Left ventricle myocardium superior (tissue), 1 donor: Measurements from ENCODE around the gene AFDN. TPM values are rescaled to one million over a fixed set of nuclear protein-coding genes. Genes with fewer than 3 reads are reported as not detected.
A peak's percentile ranks its signal among the peaks of the same experiment; 100 is the strongest.

Experiments used
- ATAC-seq: fragments of 200-7000 bp; cut with Tn5 transposase; one replicate; pipeline ENCODE4 v1.9.1; 2020; ENCODE audit warnings: mild to moderate bottlenecking, moderate library complexity
- DNase-seq: peaks from one replicate; pipeline ENCODE4 v3.0.0-alpha.2; 2020
- intact Hi-C: fragments of 100-400 bp; cut with micrococcal nuclease; formaldehyde crosslinking; loops from one replicate; pipeline ENCODE4 v1.11.0; 2022
- total RNA-seq: library from RNA; stranded (reverse); fragmentation: NEBNext Ultra II Directional; extraction: Animal tissue kit (Norgen Biotek cat#: 25700); gene quantifications from one replicate; pipeline ENCODE4 v1.2.1, GENCODE V29; 2021
- donor health status: DM: no; HTN: yes; CAD: no; lungs with severe emphysema.

Gene AFDN
- total RNA-seq, 1 donor from 2014 or later, result 52.6 TPM

DNA sequence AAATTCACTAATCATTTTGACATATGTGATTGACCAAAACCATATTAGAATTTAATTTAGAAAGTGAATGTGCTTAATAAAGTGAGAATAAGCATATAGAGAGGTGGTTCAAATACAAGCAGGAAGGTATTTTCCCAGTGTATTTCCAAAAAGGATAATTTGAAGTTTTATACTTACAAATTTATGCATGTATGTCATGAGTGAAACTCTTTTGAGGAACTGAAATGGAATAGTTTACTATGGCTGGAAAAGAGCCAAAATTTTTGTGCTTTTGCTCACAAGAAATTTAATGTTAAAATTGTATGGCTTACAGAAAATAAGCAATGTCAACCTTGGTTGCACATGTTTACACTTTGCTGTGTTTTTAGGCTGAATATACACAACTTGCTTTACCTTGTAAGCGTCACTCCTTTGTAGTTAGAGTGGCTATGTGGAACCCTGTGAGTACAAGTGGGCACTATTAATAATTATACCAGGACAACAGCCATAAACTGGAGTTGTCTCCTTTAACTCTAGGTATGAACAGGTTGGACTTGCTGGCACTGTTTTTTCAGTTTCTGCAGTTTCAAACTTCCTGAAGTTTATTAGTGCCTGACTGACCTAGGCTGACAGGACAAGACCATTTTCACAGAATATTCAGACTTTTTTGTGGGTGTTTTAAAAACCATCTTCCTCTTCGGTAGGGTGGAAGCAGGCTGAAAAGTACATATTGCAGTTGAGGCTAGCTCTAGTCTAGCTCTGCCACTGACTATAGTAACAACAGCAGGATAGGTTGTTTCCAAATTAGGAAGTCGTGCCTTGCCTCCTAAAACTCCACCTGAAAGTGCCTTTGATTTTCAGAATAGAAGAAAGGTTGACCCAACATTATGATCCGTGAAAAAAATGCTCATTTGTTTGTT, 6.0 kb downstream of the AFDN start:
- peak; percentile 74 for ATAC-seq
- DNase-seq, result no peak
- intact Hi-C loops, result no loop called here

DNA sequence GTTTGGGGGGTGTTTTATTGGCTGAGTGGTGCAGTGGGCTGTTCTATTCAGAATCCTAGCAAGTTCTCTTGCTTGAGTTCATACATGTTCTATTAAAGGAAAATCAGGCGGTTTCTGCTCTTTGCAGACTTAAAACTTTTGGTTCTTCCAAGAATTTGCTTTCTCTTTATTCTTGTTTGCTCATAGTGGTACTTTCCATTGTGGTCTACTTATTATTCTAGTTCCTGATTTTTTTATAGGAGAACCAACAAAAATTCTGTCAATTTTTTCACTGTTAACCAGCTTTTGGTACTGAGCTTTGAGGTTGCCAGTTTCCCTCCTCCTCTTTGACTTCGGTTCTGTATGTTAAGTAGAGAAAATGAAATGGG, 6.7 kb downstream of the AFDN start:
- intact Hi-C loops, result no loop called here
- no peak for ATAC-seq

DNA sequence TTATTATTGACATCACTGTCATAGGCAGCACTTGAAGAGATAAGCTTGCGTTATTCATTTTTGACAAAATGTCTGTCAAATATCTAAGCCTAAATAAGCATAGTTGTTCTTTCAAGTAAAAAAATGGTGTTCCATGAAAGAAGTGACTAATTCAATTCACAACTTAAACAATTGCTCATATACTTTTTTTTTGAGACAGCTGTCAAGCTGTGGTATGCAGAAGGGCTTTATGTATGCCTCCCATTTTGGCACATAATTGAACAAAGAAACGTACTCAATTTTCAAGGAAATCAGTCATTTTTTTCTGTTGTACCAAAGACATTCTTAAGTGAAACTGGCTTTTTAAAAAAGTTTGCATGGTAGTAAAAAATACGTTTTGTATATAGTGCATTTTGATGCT, 8.5 kb downstream of the AFDN start:
- DNase-seq (no peak), ATAC-seq (no peak)
- intact Hi-C loops, result no loop called here

More for the DNA sequence above, 6.7 kb downstream of the AFDN start:
- DNase-seq, result no peak

DNA sequence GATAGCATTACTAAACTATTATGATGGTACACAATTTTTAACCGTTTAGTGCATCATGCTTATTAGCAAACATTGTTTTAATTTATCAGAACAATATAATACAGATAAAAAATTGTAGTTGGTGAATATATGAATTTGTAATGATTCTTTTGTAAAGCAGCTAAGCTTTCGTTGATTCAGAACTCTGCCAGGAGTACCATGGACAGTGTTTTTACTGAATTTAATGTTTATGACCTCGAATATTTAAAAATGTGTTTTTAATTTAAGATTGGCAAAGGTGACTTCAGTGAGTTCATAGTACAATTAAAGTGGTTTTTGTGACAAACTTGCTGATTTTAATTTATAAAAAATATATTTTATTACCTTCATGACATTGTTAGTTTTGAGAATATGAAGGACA, 10.0 kb downstream of the AFDN start:
- DNase-seq (no peak), ATAC-seq (no peak)
- intact Hi-C loops, result no loop called here

- ATAC-seq (no peak), DNase-seq (no peak)
- intact Hi-C loops, result no loop called here
Measured at GRCh38 chr6:167838207-167838748, 11.6 kb downstream of the AFDN start.

DNA sequence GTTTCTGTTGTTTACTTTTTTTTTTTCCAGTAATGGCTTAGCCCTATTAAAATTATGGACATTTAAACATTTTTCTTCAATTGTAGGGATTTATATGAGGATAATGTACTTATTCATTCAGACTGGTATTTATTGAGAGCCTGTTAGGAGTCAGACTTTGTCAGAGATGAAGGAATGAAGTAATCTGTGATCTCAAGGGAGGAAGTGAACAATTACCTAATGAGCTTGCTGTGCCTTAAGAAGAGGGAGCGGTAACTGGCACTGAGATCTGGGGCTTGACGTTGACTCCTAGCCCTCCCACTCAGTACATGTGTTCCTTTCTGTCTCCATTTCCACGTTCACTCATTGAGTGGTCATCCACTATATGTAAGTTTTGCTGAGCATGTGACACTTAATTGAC, 12.6 kb downstream of the AFDN start:
- intact Hi-C loops, result no loop called here
- DNase-seq, result no peak
- ATAC-seq, result peak; percentile 31

DNA sequence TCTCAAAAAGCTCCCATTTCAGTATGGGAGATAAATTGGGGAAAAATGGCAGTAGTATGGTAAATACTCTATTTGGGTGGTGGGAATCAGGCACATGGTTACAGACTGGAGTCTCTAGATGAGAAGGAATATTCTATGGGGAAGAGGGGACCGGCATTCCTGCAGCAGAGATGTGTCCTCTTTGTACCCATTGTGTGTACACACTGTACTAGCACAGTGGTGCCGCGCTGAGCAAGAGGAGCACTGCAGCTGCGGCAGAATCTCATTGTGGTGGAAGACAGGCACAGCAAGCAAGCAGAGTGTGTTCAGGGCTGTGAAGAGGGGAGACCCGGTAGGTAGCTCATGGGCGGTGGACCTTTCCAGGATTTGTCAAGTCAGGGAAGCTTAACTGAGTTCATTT, 13.0 kb downstream of the AFDN start:
- DNase-seq (no peak), ATAC-seq (no peak)
- intact Hi-C loops, result no loop called here

- DNase-seq (no peak), ATAC-seq (no peak)
- intact Hi-C loops, result no loop called here
Measured at GRCh38 chr6:167840160-167840525, 13.4 kb downstream of the AFDN start.

DNA sequence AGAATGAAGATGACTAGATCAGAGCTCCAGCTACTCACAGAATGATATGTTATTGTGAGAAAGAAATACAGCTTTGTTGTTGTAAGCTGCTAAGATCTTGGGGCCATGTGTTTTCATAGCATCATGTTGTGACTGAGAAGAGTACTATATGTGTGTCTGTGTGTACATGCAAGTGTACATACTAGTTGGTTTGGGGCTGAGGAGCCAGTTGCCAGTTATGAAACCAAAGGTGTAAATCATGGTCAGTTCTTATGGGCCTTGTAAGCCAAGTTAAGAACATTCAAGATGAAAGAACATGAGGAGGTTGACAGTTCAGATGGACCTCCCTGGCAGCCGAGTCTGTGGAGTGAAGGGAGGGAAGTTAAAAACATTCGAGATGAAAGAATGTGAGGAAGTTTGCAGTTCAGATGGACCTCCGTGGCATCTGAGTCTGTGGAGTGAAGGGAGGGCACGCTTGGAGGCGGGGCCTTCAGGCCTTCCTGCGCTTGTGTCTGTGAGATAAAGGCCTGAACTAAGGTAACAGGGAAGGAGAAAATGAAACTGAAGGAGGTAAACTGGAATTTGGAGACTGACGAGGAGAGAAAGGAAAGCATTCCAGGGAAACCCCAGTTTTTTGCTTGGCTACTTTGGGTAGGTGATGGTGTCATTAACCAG, 13.9 kb downstream of the AFDN start:
- ATAC-seq (no peak), DNase-seq (no peak)
- intact Hi-C loops, result no loop called here

DNA sequence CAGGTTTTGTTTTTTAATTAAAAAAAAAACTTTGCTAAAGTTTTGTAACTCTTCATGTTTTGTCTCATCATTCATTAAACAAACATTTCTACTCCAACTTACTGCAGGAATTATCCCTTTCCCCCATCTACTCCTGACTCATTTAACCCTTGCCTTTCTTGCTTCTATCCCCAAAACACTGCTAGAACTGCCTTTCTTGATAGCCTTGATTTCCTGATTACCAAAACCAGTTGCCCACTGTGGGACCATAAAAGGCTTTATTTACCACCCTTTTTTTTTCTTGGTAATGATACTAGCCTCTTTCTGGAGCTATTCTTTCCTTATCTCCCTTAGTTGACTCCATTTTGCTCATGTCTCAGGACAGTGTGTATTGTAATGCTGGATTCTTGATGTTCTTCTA, 15.3 kb downstream of the AFDN start:
- ATAC-seq, result no peak
- DNase-seq, result no peak
- intact Hi-C loops, result no loop called here

DNA sequence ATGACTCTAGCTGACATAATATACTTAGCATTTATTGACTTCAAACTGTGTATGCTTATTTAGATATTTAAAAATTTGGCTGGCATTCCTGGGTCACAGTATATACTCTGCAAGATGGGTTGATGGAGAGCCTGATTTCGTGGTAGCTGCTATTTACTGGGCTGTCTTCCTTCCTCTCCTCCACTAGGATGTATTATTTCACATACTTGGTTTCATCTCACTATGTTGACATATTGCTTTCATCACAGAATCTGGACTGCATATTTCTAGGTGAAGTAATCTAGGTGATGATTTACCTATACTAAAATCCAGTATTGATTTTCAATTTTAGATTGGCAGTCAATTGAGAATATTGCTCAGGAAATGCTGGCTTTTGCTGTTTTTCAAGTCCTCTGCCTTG, 15.7 kb downstream of the AFDN start:
- ATAC-seq (no peak), DNase-seq (no peak)
- intact Hi-C loops, result no loop called here

GRCh38 chr6:167843023-167843422, 16.3 kb downstream of the AFDN start:
- intact Hi-C loops, result no loop called here
- no peak for DNase-seq
- ATAC-seq, result no peak

GRCh38 chr6:167845856-167846255, 19.1 kb downstream of the AFDN start:
- DNase-seq (no peak), ATAC-seq (no peak)
- intact Hi-C loops, result no loop called here

- intact Hi-C loops, result no loop called here
- ATAC-seq, result no peak
- no peak for DNase-seq
Measured at GRCh38 chr6:167846997-167847606, 20.4 kb downstream of the AFDN start.

- intact Hi-C loops, result no loop called here
- DNase-seq, result no peak
- no peak for ATAC-seq
Measured at GRCh38 chr6:167847936-167848335, 21.2 kb downstream of the AFDN start.

DNA sequence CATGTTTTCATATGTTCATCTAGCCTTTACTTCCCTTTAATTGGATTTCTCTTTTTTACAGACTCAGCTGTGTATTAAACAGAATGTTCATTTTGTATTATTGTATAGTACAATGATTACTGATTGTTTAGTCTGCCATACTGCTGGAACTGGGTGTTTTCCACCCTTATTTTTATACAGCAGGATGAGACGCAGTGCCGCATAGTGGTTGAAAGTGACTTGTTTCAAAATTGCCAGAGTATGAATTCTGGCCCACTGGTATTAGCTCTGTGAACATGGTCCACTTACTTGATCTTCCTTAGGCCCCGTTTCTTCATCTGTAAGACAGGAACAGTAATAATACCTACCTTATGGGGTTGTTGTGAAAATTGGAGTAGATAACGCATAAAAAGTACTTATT, 22.1 kb downstream of the AFDN start:
- DNase-seq (no peak), ATAC-seq (no peak)
- intact Hi-C loops, result no loop called here

- ATAC-seq (peak; percentile 48), DNase-seq (no peak)
- intact Hi-C loops, result no loop called here
Measured at GRCh38 chr6:167849846-167850459, 23.2 kb downstream of the AFDN start.

DNA sequence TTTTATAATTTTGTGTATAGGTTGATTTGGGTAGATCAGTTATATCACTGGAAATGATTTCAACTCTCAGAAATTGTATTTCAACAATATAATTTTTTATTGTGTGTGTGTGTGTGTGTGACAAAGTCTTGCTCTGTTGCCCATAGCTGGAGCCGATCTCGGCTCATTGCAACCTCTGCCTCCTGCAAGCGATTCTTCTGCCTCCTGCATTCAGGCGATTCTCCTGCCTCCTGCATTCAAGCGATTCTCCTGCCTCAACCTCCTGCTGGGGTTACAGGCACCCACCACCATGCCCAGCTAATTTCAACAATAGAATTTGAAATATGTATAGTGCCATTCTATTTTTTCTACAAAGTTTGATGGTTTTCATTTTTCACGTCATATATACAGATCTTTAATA, 24.1 kb downstream of the AFDN start:
- ATAC-seq, result no peak
- intact Hi-C loops, result no loop called here

GRCh38 chr6:167851370-167851952, 24.8 kb downstream of the AFDN start:
- intact Hi-C loops, result no loop called here
- ATAC-seq (no peak), DNase-seq (no peak)

More for the DNA sequence above, 24.1 kb downstream of the AFDN start:
- DNase-seq, result no peak
